Type B pancreatic cell (in vitro differentiated cells): ENCODE data around the gene PDE12. TPM values are rescaled to one million over a fixed set of nuclear protein-coding genes. Genes with fewer than 3 reads are reported as not detected.
"Not testable (repeated sequence)": the region's sequence is repeated elsewhere in the genome, so short reads cannot be mapped to it uniquely, and the experiment has no call there.

ENCODE experiments used
- DNase-seq: peaks from one replicate; pipeline ENCODE4 v3.0.0; 2021; ENCODE audit warnings: mixed read lengths; ENCODE audit not compliant: unreplicated experiment; ENCODE audit errors: extremely low spot score
- H3K27ac Mint-ChIP-seq: 2 replicates; pipeline ENCODE4 v1.8.0; 2021; ENCODE audit warnings: mild to moderate bottlenecking, mixed read lengths
- H3K27me3 Mint-ChIP-seq: 2 replicates; pipeline ENCODE4 v1.8.0; 2021; ENCODE audit warnings: mixed read lengths
- H3K36me3 Mint-ChIP-seq: 2 replicates; pipeline ENCODE4 v1.8.0; 2021; ENCODE audit warnings: mixed read lengths
- H3K4me1 Mint-ChIP-seq: one replicate; pipeline ENCODE4 v1.8.0; 2021; ENCODE audit warnings: mixed read lengths; ENCODE audit not compliant: unreplicated experiment
- H3K4me3 Mint-ChIP-seq: 2 replicates; pipeline ENCODE4 v1.8.0; 2021; ENCODE audit warnings: mild to moderate bottlenecking, mixed read lengths
- H3K9me3 Mint-ChIP-seq: 2 replicates; pipeline ENCODE4 v1.8.0; 2021; ENCODE audit warnings: mixed read lengths
- CTCF ChIP-seq: fragments of 200-600 bp; sonication (generic); conservative IDR thresholded peaks from 2 replicates; pipeline ENCODE4 v1.5.0; 2021; ENCODE audit warnings: antibody characterized with exemption, mild to moderate bottlenecking
- total RNA-seq: library from RNA; stranded (reverse); gene quantifications from 2 replicates; pipeline ENCODE4 v1.2.1, GENCODE V29; 2021; ENCODE audit warnings: low replicate concordance

Gene PDE12
- total RNA-seq, 1 donor from 2014 or later: 20.4 TPM

GRCh38 chr3:57597127-57597923 is 41.3 kb downstream of the PDE12 start, which contains the start of gene ARF4:
TSS of gene ARF4 (minus strand) at chr3:57597344. CDS start at chr3:57597140, 204 bp downstream.
- no peak for TF ChIP-seq CTCF

GRCh38 chr3:57598765-57599360 is 42.8 kb downstream of the PDE12 start:
- Mint-ChIP-seq H3K4me1 (peaks cover 23% of the 10 kb centered on the region), H3K36me3 (peaks cover 24% of the 10 kb centered on the region), H3K27ac (peak overlapping the region; percentile 99), H3K27me3 (no peaks in the 10 kb centered on the region), H3K9me3 (no peaks in the 10 kb centered on the region), H3K4me3 (peak overlapping the region; percentile 98)
- DNase-seq: no peak
- TF ChIP-seq CTCF: no peak

More at GRCh38 chr3:57597127-57597923, 41.3 kb downstream of the PDE12 start, which contains the start of gene ARF4:
- Mint-ChIP-seq H3K9me3 (no peaks in the 10 kb centered on the region), H3K36me3 (peaks cover 27% of the 10 kb centered on the region), H3K27me3 (no peaks in the 10 kb centered on the region), H3K27ac (peak within 1 kb of the TSS; percentile 99), H3K4me1 (peaks cover 29% of the 10 kb centered on the region), H3K4me3 (peak within 1 kb of the TSS; percentile 98)
- peak; percentile 100 for DNase-seq

GRCh38 chr3:57600195-57600594 is 44.1 kb downstream of the PDE12 start:
- H3K27ac Mint-ChIP-seq: no peak overlapping the region
- peaks cover 15% of the 10 kb centered on the region for H3K36me3 Mint-ChIP-seq
- H3K4me1 Mint-ChIP-seq: peaks cover 13% of the 10 kb centered on the region
- TF ChIP-seq CTCF: no peak
- H3K4me3 Mint-ChIP-seq: no peak overlapping the region
- no peak for DNase-seq
- no peaks in the 10 kb centered on the region for H3K9me3 Mint-ChIP-seq
- H3K27me3 Mint-ChIP-seq: no peaks in the 10 kb centered on the region

- Mint-ChIP-seq H3K27ac (no peak overlapping the region), H3K4me3 (no peak overlapping the region), H3K4me1 (no peaks in the 10 kb centered on the region), H3K9me3 (peaks cover 8% of the 10 kb centered on the region), H3K27me3 (no peaks in the 10 kb centered on the region), H3K36me3 (peaks cover 25% of the 10 kb centered on the region)
- DNase-seq: no peak
- TF ChIP-seq CTCF: no peak
These were observed 48.9 kb downstream of the PDE12 start for GRCh38 chr3:57604971-57605370.

- Mint-ChIP-seq H3K27ac (no peak overlapping the region), H3K9me3 (peaks cover 8% of the 10 kb centered on the region)
- no peak for TF ChIP-seq CTCF
These were observed 49.6 kb downstream of the PDE12 start for GRCh38 chr3:57605683-57606082.

GRCh38 chr3:57611870-57612269 is 55.8 kb downstream of the PDE12 start:
- H3K36me3 Mint-ChIP-seq: peaks cover 12% of the 10 kb centered on the region
- H3K4me3 Mint-ChIP-seq, H3K27me3 Mint-ChIP-seq, H3K27ac Mint-ChIP-seq, H3K4me1 Mint-ChIP-seq, H3K9me3 Mint-ChIP-seq, DNase-seq: not testable (repeated sequence)

More at GRCh38 chr3:57605683-57606082, 49.6 kb downstream of the PDE12 start:
- no peaks in the 10 kb centered on the region for H3K27me3 Mint-ChIP-seq
- no peak for DNase-seq
- H3K4me3 Mint-ChIP-seq: no peak overlapping the region
- no peaks in the 10 kb centered on the region for H3K4me1 Mint-ChIP-seq
- peaks cover 25% of the 10 kb centered on the region for H3K36me3 Mint-ChIP-seq
